Endodermal cell (in vitro differentiated cells): Measurements from ENCODE around the gene CEBPB. TPM values are rescaled to one million over a fixed set of nuclear protein-coding genes. Genes with fewer than 3 reads are reported as not detected.

Experiments
- DNase-seq: peaks from one replicate; pipeline ENCODE4 v3.0.0-alpha.2; 2017
- H3K27ac ChIP-seq: 2 replicates; pipeline ENCODE4 v1.5.1; 2013; ENCODE audit warnings: mild to moderate bottlenecking, low read depth, low read length, moderate library complexity
- H3K27me3 ChIP-seq: 2 replicates; pipeline ENCODE4 v1.6.1; 2013; ENCODE audit warnings: mild to moderate bottlenecking, low read length, moderate library complexity; ENCODE audit not compliant: insufficient read depth, control insufficient read depth, poor library complexity, severe bottlenecking
- H3K36me3 ChIP-seq: 2 replicates; pipeline ENCODE4 v1.7.0; 2013; ENCODE audit warnings: mild to moderate bottlenecking, low read length, moderate library complexity; ENCODE audit not compliant: control insufficient read depth, insufficient read depth
- H3K4me1 ChIP-seq: one replicate; pipeline ENCODE4 v1.7.0; 2013; ENCODE audit warnings: low read length; ENCODE audit not compliant: control insufficient read depth, insufficient read depth
- H3K4me3 ChIP-seq: 2 replicates; pipeline ENCODE4 v1.5.1; 2013; ENCODE audit warnings: mild to moderate bottlenecking, low read length, moderate library complexity
- H3K9ac ChIP-seq: 2 replicates; pipeline ENCODE4 v1.6.1; 2013; ENCODE audit warnings: mild to moderate bottlenecking, low read length, moderate library complexity; ENCODE audit not compliant: poor library complexity, severe bottlenecking; ENCODE audit errors: extremely low read depth
- H3K9me3 ChIP-seq: 2 replicates; pipeline ENCODE4 v1.6.1; 2013; ENCODE audit warnings: mild to moderate bottlenecking, low read length, moderate library complexity; ENCODE audit not compliant: control insufficient read depth
- H3K27ac Mint-ChIP-seq: 2 replicates; pipeline ENCODE4 v1.8.0; 2020; ENCODE audit warnings: mixed read lengths
- H3K27me3 Mint-ChIP-seq: 2 replicates; pipeline ENCODE4 v1.8.0; 2021; ENCODE audit warnings: mild to moderate bottlenecking, mixed read lengths; ENCODE audit not compliant: insufficient read depth
- H3K36me3 Mint-ChIP-seq: 2 replicates; pipeline ENCODE4 v1.8.0; 2020; ENCODE audit warnings: low read depth, mixed read lengths
- H3K4me1 Mint-ChIP-seq: 2 replicates; pipeline ENCODE4 v1.8.0; 2020; ENCODE audit warnings: mixed read lengths
- H3K4me3 Mint-ChIP-seq: 2 replicates; pipeline ENCODE4 v1.8.0; 2020; ENCODE audit warnings: mild to moderate bottlenecking, moderate library complexity, mixed read lengths
- H3K9me3 Mint-ChIP-seq: 2 replicates; pipeline ENCODE4 v1.8.0; 2020; ENCODE audit warnings: mild to moderate bottlenecking, mixed read lengths
- WGBS, 2 experiments: methylation state at CpG; one replicate each; pipeline versions ENCODE4 v1.1.5 to v1.1.7; 2013; ENCODE audit warnings: missing lambda C conversion rate in 2 of 2, mixed read lengths in 1 of 2; ENCODE audit not compliant: insufficient coverage in 1 of 2, insufficient read length in 1 of 2; 5-methylcytosine and 5-hydroxymethylcytosine counted together
- total RNA-seq, 2 donors: library from RNA; stranded (reverse); fragmentation: NEBNext Ultra II Directional in 1 of 2; extraction: Animal tissue kit (Norgen Biotek cat#: 25700) in 1 of 2; gene quantifications; 2 replicates in 1 of 2; 3 replicates in 1 of 2; pipeline ENCODE4 v1.2.1, GENCODE V29; 2021
- TF ChIP-seq, protein P1 (sequence below): fragments of 200-600 bp; sonication (generic); conservative IDR thresholded peaks from 2 replicates; pipeline ENCODE4 v1.5.0; 2021; ENCODE audit warnings: antibody characterized with exemption, mild to moderate bottlenecking

Gene CEBPB
- total RNA-seq, 2 donors from 2014 or later = 14.9 to 15.1 TPM

DNA sequence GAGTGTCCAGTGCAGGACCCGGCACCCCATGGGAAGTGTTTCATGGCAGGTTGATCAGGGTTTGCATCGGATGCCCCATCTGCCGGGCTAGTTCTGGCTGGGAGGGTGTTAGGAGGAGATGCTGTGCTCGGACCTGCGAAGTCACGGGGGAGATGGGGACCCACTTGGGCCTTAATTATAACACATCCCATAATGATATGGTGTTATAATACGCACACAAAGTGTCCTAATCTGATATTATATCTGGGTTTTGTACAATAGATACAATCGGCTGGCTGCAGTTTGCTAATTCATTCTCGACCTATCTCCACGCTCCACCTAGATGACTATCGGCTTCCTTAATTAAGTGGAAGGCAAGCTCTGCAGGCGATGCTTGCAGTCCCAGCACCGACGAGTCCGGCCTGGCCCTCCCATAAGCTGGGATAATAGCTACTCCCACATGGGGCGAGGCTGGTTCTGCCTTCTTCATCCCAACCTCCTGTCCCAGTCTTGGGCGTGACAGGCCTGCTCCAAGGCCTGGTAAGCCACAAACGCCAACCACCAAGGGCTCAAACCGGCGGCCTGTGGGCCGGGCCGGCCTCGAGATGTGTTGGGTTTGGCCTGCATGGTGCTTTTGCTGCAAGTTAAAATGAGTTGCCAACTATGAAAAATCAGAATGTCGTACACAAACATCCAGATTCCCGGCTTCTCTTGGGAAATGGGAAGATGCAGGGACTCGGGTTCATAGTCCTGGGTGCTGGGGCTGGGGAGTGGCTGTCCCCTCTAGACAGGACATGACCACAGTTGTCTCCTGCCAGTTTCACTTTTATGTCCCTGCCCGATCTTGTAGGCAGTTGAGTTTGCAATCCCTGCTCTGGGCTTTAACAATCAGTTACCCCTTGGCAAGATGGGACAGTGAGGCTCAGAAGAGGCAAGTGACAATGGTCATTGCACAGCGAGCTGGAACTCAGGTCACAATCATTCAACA, 32.7 kb downstream of the CEBPB start:
- Mint-ChIP-seq H3K27me3 (no peaks in the 10 kb centered on the region), H3K4me1 (peaks cover 5% of the 10 kb centered on the region), H3K9me3 (peaks cover 3% of the 10 kb centered on the region), H3K4me3 (no peak overlapping the region), H3K36me3 (no peaks in the 10 kb centered on the region), H3K27ac (no peak overlapping the region)
- TF ChIP-seq, protein P1, sequence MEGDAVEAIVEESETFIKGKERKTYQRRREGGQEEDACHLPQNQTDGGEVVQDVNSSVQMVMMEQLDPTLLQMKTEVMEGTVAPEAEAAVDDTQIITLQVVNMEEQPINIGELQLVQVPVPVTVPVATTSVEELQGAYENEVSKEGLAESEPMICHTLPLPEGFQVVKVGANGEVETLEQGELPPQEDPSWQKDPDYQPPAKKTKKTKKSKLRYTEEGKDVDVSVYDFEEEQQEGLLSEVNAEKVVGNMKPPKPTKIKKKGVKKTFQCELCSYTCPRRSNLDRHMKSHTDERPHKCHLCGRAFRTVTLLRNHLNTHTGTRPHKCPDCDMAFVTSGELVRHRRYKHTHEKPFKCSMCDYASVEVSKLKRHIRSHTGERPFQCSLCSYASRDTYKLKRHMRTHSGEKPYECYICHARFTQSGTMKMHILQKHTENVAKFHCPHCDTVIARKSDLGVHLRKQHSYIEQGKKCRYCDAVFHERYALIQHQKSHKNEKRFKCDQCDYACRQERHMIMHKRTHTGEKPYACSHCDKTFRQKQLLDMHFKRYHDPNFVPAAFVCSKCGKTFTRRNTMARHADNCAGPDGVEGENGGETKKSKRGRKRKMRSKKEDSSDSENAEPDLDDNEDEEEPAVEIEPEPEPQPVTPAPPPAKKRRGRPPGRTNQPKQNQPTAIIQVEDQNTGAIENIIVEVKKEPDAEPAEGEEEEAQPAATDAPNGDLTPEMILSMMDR = no peak
- WGBS, 2 experiments = 91% methylated on average over 20 to 25 of the region's 28 CpGs
- H3K9me3 ChIP-seq = no peaks in the 10 kb centered on the region
- H3K9ac ChIP-seq = no peak overlapping the region
- H3K27me3 ChIP-seq = no peaks in the 10 kb centered on the region
- no peak overlapping the region for H3K4me3 ChIP-seq
- H3K36me3 ChIP-seq = no peaks in the 10 kb centered on the region
- H3K4me1 ChIP-seq = no peaks in the 10 kb centered on the region
- DNase-seq = peak; percentile 41
- H3K27ac ChIP-seq = no peak overlapping the region

DNA sequence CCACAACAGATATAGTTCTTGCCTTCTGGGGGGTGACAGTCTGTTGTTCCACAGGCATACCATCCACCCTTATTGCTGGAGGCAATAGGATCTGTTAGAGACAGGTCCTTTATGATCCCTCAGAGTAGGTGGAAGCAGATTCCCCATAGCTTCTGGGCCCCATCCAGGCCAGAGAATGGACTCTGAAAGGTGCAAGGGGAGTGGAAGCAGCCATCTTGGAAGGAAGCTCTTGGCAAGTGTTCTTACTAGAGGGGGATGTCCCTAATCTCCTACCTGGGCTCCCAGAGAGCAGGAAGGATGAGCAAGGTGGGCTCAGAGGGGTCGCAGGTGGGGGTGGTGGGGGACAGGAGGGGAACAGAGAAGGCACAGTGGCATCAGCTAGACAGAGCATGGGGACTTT, 33.4 kb downstream of the CEBPB start:
- no peak overlapping the region for H3K27ac ChIP-seq
- WGBS, 2 experiments = 100% methylated on average over 1 of the region's 1 CpG; no CpG with 5 or more reads in 1 of the 2 experiments
- H3K36me3 ChIP-seq = no peaks in the 10 kb centered on the region
- Mint-ChIP-seq H3K9me3 (peaks cover 3% of the 10 kb centered on the region), H3K27ac (no peak overlapping the region), H3K27me3 (no peaks in the 10 kb centered on the region), H3K36me3 (no peaks in the 10 kb centered on the region), H3K4me3 (no peak overlapping the region), H3K4me1 (peaks cover 4% of the 10 kb centered on the region)
- no peaks in the 10 kb centered on the region for H3K27me3 ChIP-seq
- H3K9me3 ChIP-seq = no peaks in the 10 kb centered on the region
- H3K4me1 ChIP-seq = no peaks in the 10 kb centered on the region
- TF ChIP-seq, protein P1 = no peak
- no peak overlapping the region for H3K9ac ChIP-seq
- H3K4me3 ChIP-seq = no peak overlapping the region
- DNase-seq = no peak

DNA sequence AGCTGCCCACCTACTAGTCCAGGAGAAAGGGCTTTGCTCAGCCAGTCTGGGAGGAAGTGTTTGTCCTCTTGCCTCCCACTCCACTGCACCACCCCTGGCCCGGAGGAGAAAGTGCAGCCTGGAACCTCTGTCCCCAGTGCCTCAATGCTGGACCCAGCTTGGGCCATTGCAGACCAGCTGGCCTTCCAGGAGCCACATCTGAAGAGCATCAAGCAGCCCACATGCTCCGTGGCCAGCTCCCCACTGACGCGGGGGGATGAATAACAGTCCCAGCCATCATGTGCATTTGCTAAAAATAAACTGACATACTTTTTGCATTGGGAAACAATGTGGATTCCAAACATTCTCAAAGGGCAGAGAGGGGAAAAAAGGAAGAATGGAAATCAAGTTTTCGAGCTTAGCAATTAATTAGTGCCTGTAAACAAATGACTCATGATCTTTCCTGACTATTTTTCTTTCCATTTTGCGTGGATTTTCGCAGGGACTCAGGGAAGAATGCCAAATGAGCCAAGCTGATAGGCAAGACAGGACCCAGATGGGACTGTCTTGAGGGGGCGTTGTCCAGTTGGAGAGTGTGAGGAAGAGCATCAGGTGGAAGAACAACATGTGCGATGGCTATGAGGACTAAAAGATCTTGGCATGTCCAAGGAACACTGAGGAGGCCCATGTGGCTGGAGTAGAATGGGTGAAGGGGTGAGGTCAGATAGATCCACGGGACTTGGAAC, 34.1 kb downstream of the CEBPB start:
- H3K27me3 ChIP-seq = no peaks in the 10 kb centered on the region
- no peak overlapping the region for H3K9ac ChIP-seq
- Mint-ChIP-seq H3K27ac (no peak overlapping the region), H3K4me1 (peaks cover 4% of the 10 kb centered on the region), H3K4me3 (no peak overlapping the region), H3K9me3 (peaks cover under 1% of the 10 kb centered on the region), H3K36me3 (no peaks in the 10 kb centered on the region), H3K27me3 (no peaks in the 10 kb centered on the region)
- H3K4me3 ChIP-seq = no peak overlapping the region
- H3K9me3 ChIP-seq = no peaks in the 10 kb centered on the region
- H3K36me3 ChIP-seq = no peaks in the 10 kb centered on the region
- H3K4me1 ChIP-seq = no peaks in the 10 kb centered on the region
- 87 to 93% methylated on average over 9 to 10 of the region's 10 CpGs for WGBS, 2 experiments
- TF ChIP-seq, protein P1 = peak; percentile 49
- DNase-seq = peak; percentile 69
- H3K27ac ChIP-seq = no peak overlapping the region
